ENCODE results near the gene SPAAR.

SPAAR gene

GRCh38 chr9:35864695-35865255 is 44.5 kb upstream of the SPAAR start:
- H3K9me3 ChIP-seq, result no peaks in the 10 kb centered on the region
- no peak for DNase-seq
- H3K27me3 ChIP-seq, result no peaks in the 10 kb centered on the region; the same call in 1 of the 2 replicates
- H3K4me1 ChIP-seq, result peaks cover 2% of the 10 kb centered on the region; the same call in 1 of the 2 replicates
- TF ChIP-seq CTCF (IDR thresholded peaks at IDR 0.05; ENCODE audit: low read depth, low read length), result no peak
- H3K4me3 ChIP-seq (ENCODE audit: low read depth, low read length), result no peak overlapping the region
- no peaks in the 10 kb centered on the region for H3K36me3 ChIP-seq

GRCh38 chr9:35867538-35867937 is 41.8 kb upstream of the SPAAR start:
- Histone ChIP-seq H3K9me3 (no peaks in the 10 kb centered on the region), H3K27me3 (no peaks in the 10 kb centered on the region), H3K4me3 (ENCODE audit: low read depth, low read length) (no peak overlapping the region), H3K4me1 (peaks cover 2% of the 10 kb centered on the region; the same call in 1 of the 2 replicates), H3K36me3 (no peaks in the 10 kb centered on the region)
- no peak for TF ChIP-seq CTCF (IDR thresholded peaks at IDR 0.05; ENCODE audit: low read depth, low read length)
- DNase-seq, result no peak

GRCh38 chr9:35868933-35869332 is 40.4 kb upstream of the SPAAR start:
- DNase-seq, result no peak
- TF ChIP-seq CTCF (IDR thresholded peaks at IDR 0.05; ENCODE audit: low read depth, low read length), result no peak
- Histone ChIP-seq H3K4me1 (peaks cover 2% of the 10 kb centered on the region; the same call in 1 of the 2 replicates), H3K4me3 (ENCODE audit: low read depth, low read length) (no peak overlapping the region), H3K9me3 (no peaks in the 10 kb centered on the region), H3K36me3 (no peaks in the 10 kb centered on the region), H3K27me3 (no peaks in the 10 kb centered on the region)

GRCh38 chr9:35869621-35870216 is 39.6 kb upstream of the SPAAR start:
- Histone ChIP-seq H3K9me3 (no peaks in the 10 kb centered on the region), H3K27me3 (no peaks in the 10 kb centered on the region), H3K4me3 (ENCODE audit: low read depth, low read length) (no peak overlapping the region), H3K36me3 (no peaks in the 10 kb centered on the region), H3K4me1 (no peaks in the 10 kb centered on the region)
- no peak for TF ChIP-seq CTCF (IDR thresholded peaks at IDR 0.05; ENCODE audit: low read depth, low read length)
- no peak for DNase-seq

- H3K36me3 ChIP-seq, result no peaks in the 10 kb centered on the region
- no peaks in the 10 kb centered on the region for H3K4me1 ChIP-seq
- H3K9me3 ChIP-seq, result no peaks in the 10 kb centered on the region
- no peak for DNase-seq
- no peak for TF ChIP-seq CTCF (IDR thresholded peaks at IDR 0.05; ENCODE audit: low read depth, low read length)
- no peaks in the 10 kb centered on the region for H3K27me3 ChIP-seq
- no peak within 1 kb of the TSS for H3K4me3 ChIP-seq (ENCODE audit: low read depth, low read length)
Measured at GRCh38 chr9:35870351-35870923, 38.9 kb upstream of the SPAAR start, which contains the start of gene OR13J1. OR13J1 (minus strand) TSS chr9:35870401; CDS start chr9:35870401, 0 bp downstream.

- no peak for TF ChIP-seq CTCF (IDR thresholded peaks at IDR 0.05; ENCODE audit: low read depth, low read length)
Measured at GRCh38 chr9:35871545-35871944, 37.7 kb upstream of the SPAAR start.

More at GRCh38 chr9:35871545-35871944, 37.7 kb upstream of the SPAAR start:
- Histone ChIP-seq H3K36me3 (no peaks in the 10 kb centered on the region), H3K9me3 (no peaks in the 10 kb centered on the region), H3K27me3 (no peaks in the 10 kb centered on the region), H3K4me3 (ENCODE audit: low read depth, low read length) (no peak overlapping the region), H3K4me1 (no peaks in the 10 kb centered on the region)
- DNase-seq, result peak; percentile 61

Measured in BE2C (cell line).